ENCODE results near the gene C4orf51. TPM values are rescaled to one million over a fixed set of nuclear protein-coding genes. Genes with fewer than 3 reads are reported as not detected.

The C4orf51 gene
- total RNA-seq, 1 experiment from 2014 or later = not detected

- H3K4me3 ChIP-seq = no peak overlapping the region
- peak; percentile 1 for DNase-seq
Measured at GRCh38 chr4:145734031-145734430, 54.1 kb downstream of the C4orf51 start.

GRCh38 chr4:145734576-145735346 is 54.8 kb downstream of the C4orf51 start:
- Histone ChIP-seq H3K9me3 (no peaks in the 10 kb centered on the region), H3K27me3 (no peaks in the 10 kb centered on the region), H3K36me3 (no peaks in the 10 kb centered on the region), H3K4me3 (peak overlapping the region; percentile 7; the same call in 1 of the 2 replicates)
- peak; percentile 93 for DNase-seq

More at GRCh38 chr4:145734031-145734430, 54.1 kb downstream of the C4orf51 start:
- no peaks in the 10 kb centered on the region for H3K9me3 ChIP-seq
- no peaks in the 10 kb centered on the region for H3K36me3 ChIP-seq
- H3K27me3 ChIP-seq = no peaks in the 10 kb centered on the region

GRCh38 chr4:145735347-145735675 is 55.4 kb downstream of the C4orf51 start:
- peak; percentile 77 for DNase-seq
- Histone ChIP-seq H3K27me3 (no peaks in the 10 kb centered on the region), H3K36me3 (no peaks in the 10 kb centered on the region), H3K9me3 (no peaks in the 10 kb centered on the region), H3K4me3 (no peak overlapping the region)

GRCh38 chr4:145735827-145736226 is 55.9 kb downstream of the C4orf51 start:
- no peak for DNase-seq
- no peak overlapping the region for H3K4me3 ChIP-seq
- H3K36me3 ChIP-seq = no peaks in the 10 kb centered on the region
- no peaks in the 10 kb centered on the region for H3K27me3 ChIP-seq
- H3K9me3 ChIP-seq = no peaks in the 10 kb centered on the region

- no peak overlapping the region for H3K4me3 ChIP-seq
- DNase-seq = peak; percentile 80
- H3K27me3 ChIP-seq = no peaks in the 10 kb centered on the region
- H3K36me3 ChIP-seq = no peaks in the 10 kb centered on the region
- H3K9me3 ChIP-seq = no peaks in the 10 kb centered on the region
Measured at GRCh38 chr4:145736241-145736831, 56.4 kb downstream of the C4orf51 start.

- H3K36me3 ChIP-seq = no peaks in the 10 kb centered on the region
- DNase-seq = no peak
- H3K4me3 ChIP-seq = no peak overlapping the region
- H3K9me3 ChIP-seq = no peaks in the 10 kb centered on the region
- no peaks in the 10 kb centered on the region for H3K27me3 ChIP-seq
Measured at GRCh38 chr4:145739845-145740244, 59.9 kb downstream of the C4orf51 start.

GRCh38 chr4:145740806-145741205 is 60.9 kb downstream of the C4orf51 start:
- DNase-seq = no peak
- no peaks in the 10 kb centered on the region for H3K36me3 ChIP-seq
- H3K4me3 ChIP-seq = no peak overlapping the region
- H3K27me3 ChIP-seq = no peaks in the 10 kb centered on the region
- no peaks in the 10 kb centered on the region for H3K9me3 ChIP-seq

GRCh38 chr4:145743641-145744040 is 63.7 kb downstream of the C4orf51 start:
- Histone ChIP-seq H3K9me3 (no peaks in the 10 kb centered on the region), H3K36me3 (no peaks in the 10 kb centered on the region), H3K27me3 (no peaks in the 10 kb centered on the region), H3K4me3 (no peak overlapping the region)
- DNase-seq = no peak

GRCh38 chr4:145755802-145756201 is 75.9 kb downstream of the C4orf51 start:
- Histone ChIP-seq H3K4me3 (no peak overlapping the region), H3K36me3 (no peaks in the 10 kb centered on the region), H3K9me3 (no peaks in the 10 kb centered on the region), H3K27me3 (no peaks in the 10 kb centered on the region)
- DNase-seq = no peak

GRCh38 chr4:145756244-145756643 is 76.3 kb downstream of the C4orf51 start:
- H3K36me3 ChIP-seq = no peaks in the 10 kb centered on the region
- DNase-seq = no peak
- H3K9me3 ChIP-seq = no peaks in the 10 kb centered on the region
- H3K4me3 ChIP-seq = no peak overlapping the region
- no peaks in the 10 kb centered on the region for H3K27me3 ChIP-seq

GRCh38 chr4:145757188-145757587 is 77.2 kb downstream of the C4orf51 start:
- DNase-seq = no peak

GRCh38 chr4:145760176-145760575 is 80.2 kb downstream of the C4orf51 start:
- H3K36me3 ChIP-seq = no peaks in the 10 kb centered on the region
- H3K9me3 ChIP-seq = no peaks in the 10 kb centered on the region
- H3K27me3 ChIP-seq = no peaks in the 10 kb centered on the region
- no peak for DNase-seq
- no peak overlapping the region for H3K4me3 ChIP-seq

More at GRCh38 chr4:145757188-145757587, 77.2 kb downstream of the C4orf51 start:
- Histone ChIP-seq H3K36me3 (no peaks in the 10 kb centered on the region), H3K27me3 (no peaks in the 10 kb centered on the region), H3K4me3 (no peak overlapping the region), H3K9me3 (no peaks in the 10 kb centered on the region)

- Histone ChIP-seq H3K4me3 (no peak overlapping the region), H3K36me3 (no peaks in the 10 kb centered on the region), H3K27me3 (no peaks in the 10 kb centered on the region), H3K9me3 (no peaks in the 10 kb centered on the region)
- no peak for DNase-seq
Measured at GRCh38 chr4:145760961-145761929, 81.3 kb downstream of the C4orf51 start.

GRCh38 chr4:145762719-145763118 is 82.8 kb downstream of the C4orf51 start:
- Histone ChIP-seq H3K36me3 (no peaks in the 10 kb centered on the region), H3K9me3 (no peaks in the 10 kb centered on the region), H3K4me3 (no peak overlapping the region), H3K27me3 (no peaks in the 10 kb centered on the region)
- DNase-seq = no peak

GRCh38 chr4:145763399-145763798 is 83.5 kb downstream of the C4orf51 start:
- H3K4me3 ChIP-seq = no peak overlapping the region
- no peaks in the 10 kb centered on the region for H3K36me3 ChIP-seq
- no peaks in the 10 kb centered on the region for H3K9me3 ChIP-seq
- H3K27me3 ChIP-seq = no peaks in the 10 kb centered on the region
- no peak for DNase-seq

GRCh38 chr4:145766273-145766672 is 86.3 kb downstream of the C4orf51 start:
- no peak for DNase-seq
- no peaks in the 10 kb centered on the region for H3K9me3 ChIP-seq
- H3K4me3 ChIP-seq = no peak overlapping the region
- no peaks in the 10 kb centered on the region for H3K36me3 ChIP-seq
- H3K27me3 ChIP-seq = no peaks in the 10 kb centered on the region

GRCh38 chr4:145769450-145770037 is 89.6 kb downstream of the C4orf51 start:
- Histone ChIP-seq H3K4me3 (no peak overlapping the region), H3K36me3 (no peaks in the 10 kb centered on the region), H3K9me3 (no peaks in the 10 kb centered on the region), H3K27me3 (no peaks in the 10 kb centered on the region)
- no peak for DNase-seq

Measured in MG63 (cell line).